ENCODE data around the gene SRCAP. TPM values are rescaled to one million over a fixed set of nuclear protein-coding genes. Genes with fewer than 3 reads are reported as not detected.

SRCAP gene
- total RNA-seq, 2 donors from 2014 or later = 52.9 to 64.7 TPM

DNA sequence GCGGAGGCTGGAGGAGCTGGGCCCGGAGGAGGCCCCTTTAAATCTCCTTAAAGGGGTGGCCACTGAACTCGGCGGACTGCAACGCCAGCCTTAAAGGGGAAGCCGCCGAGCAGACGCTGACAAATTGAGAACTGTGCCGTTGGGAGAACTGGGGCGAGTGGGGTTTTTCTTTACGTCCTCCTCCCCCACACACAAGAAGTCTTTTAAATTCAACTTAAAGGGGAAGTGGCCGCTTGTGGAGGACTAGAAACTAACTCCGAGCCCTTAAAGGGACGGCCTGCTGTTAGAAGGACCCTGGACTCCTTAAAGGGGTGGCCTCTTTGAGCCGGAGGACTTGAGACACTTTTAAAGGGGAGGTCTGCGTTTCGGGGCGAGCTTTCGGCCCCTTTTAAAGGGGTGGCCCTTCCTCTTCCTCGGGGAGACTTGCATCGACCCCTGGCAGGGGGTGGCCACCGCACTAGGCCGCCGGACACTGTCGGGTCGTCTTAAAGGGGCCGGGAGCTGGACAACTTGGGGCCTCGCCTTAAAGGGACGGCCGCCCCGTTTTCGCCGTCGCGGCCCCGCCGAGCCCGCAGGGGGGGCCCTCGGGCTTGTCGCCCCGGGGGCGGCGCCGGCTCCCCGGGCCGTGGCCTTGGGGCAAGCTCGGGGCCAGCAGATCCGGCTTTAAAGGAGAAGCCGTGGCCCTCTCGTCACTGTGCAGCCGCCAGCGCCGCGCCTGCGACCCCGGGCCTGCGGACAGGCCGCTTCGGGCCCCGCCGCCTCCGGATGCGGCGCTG is 40.1 kb upstream of the SRCAP start:
- peak; percentile 49 to 51 for ATAC-seq (replicated peaks in 1 of 2)

DNA sequence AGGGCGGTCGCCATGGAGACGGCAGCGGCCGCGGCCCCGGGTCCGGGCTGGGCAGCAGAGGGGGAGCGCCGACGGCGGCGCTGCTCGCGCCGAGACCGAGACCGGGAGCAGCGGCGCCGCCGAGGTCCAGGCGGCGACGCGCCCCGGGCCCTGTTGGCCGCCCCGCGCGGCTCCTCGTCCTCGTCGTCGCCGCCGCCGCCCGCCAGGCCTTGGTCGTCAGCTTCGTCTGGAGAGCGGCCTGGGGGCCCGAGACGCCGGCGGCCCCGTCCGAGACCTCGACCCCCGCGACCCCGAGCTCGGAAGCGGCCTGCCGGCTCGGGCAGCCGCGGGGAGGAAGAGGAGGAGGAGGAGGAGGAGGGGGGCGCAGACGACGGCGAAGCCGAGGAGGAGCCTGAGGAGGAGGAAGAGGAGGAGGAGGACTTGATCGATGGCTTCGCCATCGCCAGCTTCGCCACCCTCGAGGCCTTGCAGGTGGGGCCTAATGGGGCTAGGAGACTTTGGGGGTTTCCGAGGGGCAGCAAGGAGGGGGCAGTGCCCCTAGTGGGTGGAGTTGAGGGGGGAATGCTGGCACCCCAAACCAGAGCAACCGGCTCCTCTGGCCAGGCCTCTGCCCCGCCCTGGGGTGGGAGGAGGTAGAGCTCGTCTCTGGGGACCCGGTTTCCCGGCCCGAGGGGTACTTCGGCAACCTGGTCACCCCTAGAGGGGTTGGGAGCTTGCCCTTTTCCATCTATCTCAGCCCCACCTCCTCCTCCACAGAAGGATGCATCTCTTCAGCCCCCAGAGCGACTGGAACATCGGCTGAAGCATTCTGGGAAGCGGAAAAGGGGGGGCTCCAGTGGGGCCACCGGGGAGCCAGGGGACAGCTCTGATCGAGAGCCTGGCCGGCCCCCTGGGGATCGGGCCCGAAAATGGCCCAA is 39.2 kb upstream of the SRCAP start:
- DNase-seq (peak; percentile 62 to 64), ATAC-seq (replicated peaks in 1 of 2) (no peak)
- peaks cover 28 to 45% of the 10 kb centered on the region in 2 donors for H3K36me3 Mint-ChIP-seq (ENCODE audit: insufficient read depth in 2 of 2)
- peak overlapping the region; percentile 88 to 96 for H3K4me3 Mint-ChIP-seq
- peak overlapping the region; percentile 44 for H3K27ac Mint-ChIP-seq
- no peaks in the 10 kb centered on the region for H3K27me3 Mint-ChIP-seq (ENCODE audit: low read depth)
- no peaks in the 10 kb centered on the region for H3K9me3 Mint-ChIP-seq
- peaks cover 64% of the 10 kb centered on the region for H3K4me1 Mint-ChIP-seq (ENCODE audit: low read depth)

More for the DNA sequence above, 40.1 kb upstream of the SRCAP start:
- Mint-ChIP-seq H3K4me1 (ENCODE audit: low read depth) (peaks cover 63% of the 10 kb centered on the region), H3K9me3 (no peaks in the 10 kb centered on the region), H3K27me3 (ENCODE audit: low read depth) (no peaks in the 10 kb centered on the region), H3K4me3 (peak overlapping the region; percentile 91 to 94), H3K27ac (peak overlapping the region; percentile 95), H3K36me3 (ENCODE audit: insufficient read depth in 2 of 2) (peaks cover 31 to 47% of the 10 kb centered on the region in 2 donors)
- peak in 1 of 2 donors; percentile 79 for DNase-seq

GRCh38 chr16:30660424-30661261 is 38.3 kb upstream of the SRCAP start:
- Mint-ChIP-seq H3K9me3 (no peaks in the 10 kb centered on the region), H3K27me3 (ENCODE audit: low read depth) (no peaks in the 10 kb centered on the region), H3K4me1 (ENCODE audit: low read depth) (peaks cover 57% of the 10 kb centered on the region), H3K27ac (peak overlapping the region; percentile 44), H3K4me3 (peak overlapping the region; percentile 88 to 96), H3K36me3 (ENCODE audit: insufficient read depth in 2 of 2) (peaks cover 25 to 48% of the 10 kb centered on the region in 2 donors)
- DNase-seq (peak; percentile 84 to 88), ATAC-seq (replicated peaks in 1 of 2) (peak; percentile 18)

DNA sequence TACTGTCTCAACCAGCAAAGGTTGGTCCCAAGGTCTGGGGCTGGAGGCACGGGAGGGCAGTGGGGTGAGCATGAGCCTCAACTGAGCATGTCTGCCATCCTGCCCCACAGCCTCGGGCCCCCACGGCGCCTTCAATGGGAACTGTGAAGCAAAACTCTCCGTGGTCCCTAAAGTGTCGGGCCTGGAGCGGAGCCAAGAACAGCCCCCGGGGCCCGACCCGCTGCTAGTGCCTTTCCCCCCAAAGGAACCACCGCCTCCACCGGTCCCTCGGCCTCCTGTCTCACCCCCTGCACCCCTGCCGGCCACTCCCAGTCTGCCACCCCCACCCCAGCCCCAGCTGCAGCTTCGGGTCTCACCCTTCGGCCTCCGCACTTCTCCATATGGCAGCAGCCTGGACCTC is 36.5 kb upstream of the SRCAP start:
- DNase-seq = no peak
- H3K4me3 Mint-ChIP-seq = peak overlapping the region; percentile 88 to 96
- H3K27me3 Mint-ChIP-seq (ENCODE audit: low read depth) = no peaks in the 10 kb centered on the region
- peak overlapping the region; percentile 92 for H3K27ac Mint-ChIP-seq
- H3K36me3 Mint-ChIP-seq (ENCODE audit: insufficient read depth in 2 of 2) = peaks cover 28 to 45% of the 10 kb centered on the region in 2 donors
- no peak for ATAC-seq (replicated peaks in 1 of 2)
- H3K4me1 Mint-ChIP-seq (ENCODE audit: low read depth) = peaks cover 39% of the 10 kb centered on the region
- H3K9me3 Mint-ChIP-seq = no peaks in the 10 kb centered on the region

DNA sequence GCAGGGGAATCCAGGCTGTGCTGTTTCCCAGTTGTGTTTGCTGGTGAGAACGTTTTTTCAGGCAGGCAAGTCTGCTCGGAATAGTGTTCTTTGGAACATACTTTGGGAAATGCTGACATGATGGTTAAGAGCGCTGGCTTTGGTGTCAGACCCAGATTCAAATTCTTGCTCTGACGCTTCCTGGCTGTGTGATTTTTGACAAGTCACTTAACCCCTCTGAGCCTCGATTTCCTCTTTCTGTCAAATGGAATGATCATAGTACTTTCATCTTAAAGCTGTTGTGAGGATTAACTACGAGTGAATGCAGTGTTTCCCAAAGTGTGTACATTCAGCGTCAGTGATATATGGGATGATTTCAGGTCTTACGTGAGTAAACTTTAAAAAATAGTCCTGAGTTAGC is 35.9 kb upstream of the SRCAP start:
- ATAC-seq (replicated peaks in 1 of 2) (no peak), DNase-seq (no peak)
- peaks cover 32 to 50% of the 10 kb centered on the region in 2 donors for H3K36me3 Mint-ChIP-seq (ENCODE audit: insufficient read depth in 2 of 2)
- peaks cover 37% of the 10 kb centered on the region for H3K4me1 Mint-ChIP-seq (ENCODE audit: low read depth)
- peak overlapping the region; percentile 44 to 96 for H3K4me3 Mint-ChIP-seq
- peak overlapping the region; percentile 92 for H3K27ac Mint-ChIP-seq
- H3K27me3 Mint-ChIP-seq (ENCODE audit: low read depth) = no peaks in the 10 kb centered on the region
- no peaks in the 10 kb centered on the region for H3K9me3 Mint-ChIP-seq

GRCh38 chr16:30663820-30664219 is 35.2 kb upstream of the SRCAP start:
- ATAC-seq (replicated peaks in 1 of 2) (no peak), DNase-seq (no peak)
- H3K27me3 Mint-ChIP-seq (ENCODE audit: low read depth) = no peaks in the 10 kb centered on the region
- peak overlapping the region; percentile 15 to 96 for H3K4me3 Mint-ChIP-seq
- peaks cover 37% of the 10 kb centered on the region for H3K4me1 Mint-ChIP-seq (ENCODE audit: low read depth)
- H3K27ac Mint-ChIP-seq = peak overlapping the region; percentile 92
- H3K36me3 Mint-ChIP-seq (ENCODE audit: insufficient read depth in 2 of 2) = peaks cover 30 to 51% of the 10 kb centered on the region in 2 donors
- no peaks in the 10 kb centered on the region for H3K9me3 Mint-ChIP-seq

GRCh38 chr16:30664616-30665109 is 34.3 kb upstream of the SRCAP start:
- no peak overlapping the region for H3K27ac Mint-ChIP-seq
- H3K4me1 Mint-ChIP-seq (ENCODE audit: low read depth) = peaks cover 37% of the 10 kb centered on the region
- ATAC-seq (replicated peaks in 1 of 2) (no peak), DNase-seq (no peak)
- no peak overlapping the region for H3K4me3 Mint-ChIP-seq
- H3K27me3 Mint-ChIP-seq (ENCODE audit: low read depth) = no peaks in the 10 kb centered on the region
- H3K9me3 Mint-ChIP-seq = no peaks in the 10 kb centered on the region
- peaks cover 29 to 50% of the 10 kb centered on the region in 2 donors for H3K36me3 Mint-ChIP-seq (ENCODE audit: insufficient read depth in 2 of 2)

GRCh38 chr16:30665155-30665829 is 33.7 kb upstream of the SRCAP start:
- H3K27ac Mint-ChIP-seq = no peak overlapping the region
- peak overlapping the region in 1 of 2 donors; percentile 15 for H3K4me3 Mint-ChIP-seq
- no peak for ATAC-seq (replicated peaks in 1 of 2)
- peaks cover 29 to 50% of the 10 kb centered on the region in 2 donors for H3K36me3 Mint-ChIP-seq (ENCODE audit: insufficient read depth in 2 of 2)
- no peaks in the 10 kb centered on the region for H3K27me3 Mint-ChIP-seq (ENCODE audit: low read depth)
- H3K4me1 Mint-ChIP-seq (ENCODE audit: low read depth) = peaks cover 37% of the 10 kb centered on the region
- H3K9me3 Mint-ChIP-seq = no peaks in the 10 kb centered on the region
- DNase-seq = no peak

GRCh38 chr16:30665830-30666190 is 33.2 kb upstream of the SRCAP start:
- no peak overlapping the region for H3K27ac Mint-ChIP-seq
- H3K27me3 Mint-ChIP-seq (ENCODE audit: low read depth) = no peaks in the 10 kb centered on the region
- peaks cover 25 to 46% of the 10 kb centered on the region in 2 donors for H3K36me3 Mint-ChIP-seq (ENCODE audit: insufficient read depth in 2 of 2)

GRCh38 chr16:30666681-30667080 is 32.3 kb upstream of the SRCAP start:
- Mint-ChIP-seq H3K27me3 (ENCODE audit: low read depth) (no peaks in the 10 kb centered on the region), H3K9me3 (no peaks in the 10 kb centered on the region), H3K4me1 (ENCODE audit: low read depth) (peaks cover 23% of the 10 kb centered on the region), H3K4me3 (no peak overlapping the region), H3K36me3 (ENCODE audit: insufficient read depth in 2 of 2) (peaks cover 20 to 40% of the 10 kb centered on the region in 2 donors), H3K27ac (no peak overlapping the region)
- no peak for DNase-seq
- no peak for ATAC-seq (replicated peaks in 1 of 2)

More at GRCh38 chr16:30665830-30666190, 33.2 kb upstream of the SRCAP start:
- ATAC-seq (replicated peaks in 1 of 2) (no peak), DNase-seq (no peak)
- no peak overlapping the region for H3K4me3 Mint-ChIP-seq
- no peaks in the 10 kb centered on the region for H3K9me3 Mint-ChIP-seq
- peaks cover 32% of the 10 kb centered on the region for H3K4me1 Mint-ChIP-seq (ENCODE audit: low read depth)

GRCh38 chr16:30667361-30667905 is 31.5 kb upstream of the SRCAP start:
- H3K27me3 Mint-ChIP-seq (ENCODE audit: low read depth) = no peaks in the 10 kb centered on the region
- H3K4me3 Mint-ChIP-seq = no peak overlapping the region
- DNase-seq (no peak), ATAC-seq (replicated peaks in 1 of 2) (no peak)
- H3K27ac Mint-ChIP-seq = no peak overlapping the region
- H3K36me3 Mint-ChIP-seq (ENCODE audit: insufficient read depth in 2 of 2) = peaks cover 18 to 33% of the 10 kb centered on the region in 2 donors
- H3K4me1 Mint-ChIP-seq (ENCODE audit: low read depth) = peaks cover 16% of the 10 kb centered on the region
- H3K9me3 Mint-ChIP-seq = no peaks in the 10 kb centered on the region

DNA sequence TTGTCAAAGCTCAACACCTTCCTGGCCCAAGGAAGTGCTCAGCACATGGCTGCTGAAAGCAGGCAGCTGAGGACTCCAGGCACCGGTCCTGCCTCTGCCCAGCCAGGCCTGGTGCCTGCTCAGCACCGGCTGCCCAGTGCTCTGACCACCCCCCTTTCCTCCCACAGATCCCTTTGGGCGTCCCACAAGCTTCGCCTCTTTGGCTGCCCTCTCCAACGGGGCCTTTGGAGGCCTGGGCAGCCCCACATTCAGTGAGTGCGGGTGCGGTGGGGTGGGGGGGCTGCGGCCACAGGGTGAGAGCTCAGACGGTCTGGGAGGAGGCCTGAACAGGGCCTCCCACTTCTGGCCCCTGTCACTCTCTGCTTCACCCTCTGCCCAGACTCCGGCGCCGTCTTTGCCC is 30.6 kb upstream of the SRCAP start:
- DNase-seq (no peak), ATAC-seq (replicated peaks in 1 of 2) (peak in 1 of 2 donors; percentile 9)
- Mint-ChIP-seq H3K9me3 (no peaks in the 10 kb centered on the region), H3K36me3 (ENCODE audit: insufficient read depth in 2 of 2) (peaks cover 13 to 25% of the 10 kb centered on the region in 2 donors), H3K4me3 (no peak overlapping the region), H3K27ac (no peak overlapping the region), H3K4me1 (ENCODE audit: low read depth) (peaks cover 6% of the 10 kb centered on the region), H3K27me3 (ENCODE audit: low read depth) (no peaks in the 10 kb centered on the region)

Data from activated T-cell treated with anti-CD3 and anti-CD28 coated beads, Interleukin-2, amount 50 U/mL, for 72 hours (primary cell).